Measurements from ENCODE around the gene NAA15. TPM values are rescaled to one million over a fixed set of nuclear protein-coding genes. Genes with fewer than 3 reads are reported as not detected.
A peak's percentile ranks its signal among the peaks of the same experiment; 100 is the strongest.

The NAA15 gene
- total RNA-seq, 1 donor, result 46.5 TPM

DNA sequence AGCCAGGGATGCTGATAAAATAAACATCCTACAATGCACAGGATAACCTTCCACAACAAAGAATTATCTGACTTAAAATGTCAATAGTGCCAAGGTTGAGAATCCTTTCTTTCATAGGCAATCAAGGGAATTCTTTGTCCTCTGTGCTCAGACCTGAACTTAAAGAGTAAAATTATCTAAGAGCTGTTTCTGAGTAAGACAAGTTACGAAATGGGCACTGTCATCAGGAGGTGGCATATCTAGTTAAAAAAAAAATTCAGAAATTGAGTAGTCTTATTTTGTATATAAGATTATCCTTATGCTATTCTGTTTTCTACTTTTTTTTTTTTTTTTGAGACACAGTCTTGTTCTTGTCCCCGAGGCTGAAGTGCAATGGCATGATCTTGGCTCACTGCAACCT lies 149.3 kb downstream of the NAA15 start:
- no peak overlapping the region for H3K4me3 ChIP-seq (ENCODE audit: low read depth, low read length)
- no peak for DNase-seq (ENCODE audit: low read depth)
- TF ChIP-seq, protein P1, sequence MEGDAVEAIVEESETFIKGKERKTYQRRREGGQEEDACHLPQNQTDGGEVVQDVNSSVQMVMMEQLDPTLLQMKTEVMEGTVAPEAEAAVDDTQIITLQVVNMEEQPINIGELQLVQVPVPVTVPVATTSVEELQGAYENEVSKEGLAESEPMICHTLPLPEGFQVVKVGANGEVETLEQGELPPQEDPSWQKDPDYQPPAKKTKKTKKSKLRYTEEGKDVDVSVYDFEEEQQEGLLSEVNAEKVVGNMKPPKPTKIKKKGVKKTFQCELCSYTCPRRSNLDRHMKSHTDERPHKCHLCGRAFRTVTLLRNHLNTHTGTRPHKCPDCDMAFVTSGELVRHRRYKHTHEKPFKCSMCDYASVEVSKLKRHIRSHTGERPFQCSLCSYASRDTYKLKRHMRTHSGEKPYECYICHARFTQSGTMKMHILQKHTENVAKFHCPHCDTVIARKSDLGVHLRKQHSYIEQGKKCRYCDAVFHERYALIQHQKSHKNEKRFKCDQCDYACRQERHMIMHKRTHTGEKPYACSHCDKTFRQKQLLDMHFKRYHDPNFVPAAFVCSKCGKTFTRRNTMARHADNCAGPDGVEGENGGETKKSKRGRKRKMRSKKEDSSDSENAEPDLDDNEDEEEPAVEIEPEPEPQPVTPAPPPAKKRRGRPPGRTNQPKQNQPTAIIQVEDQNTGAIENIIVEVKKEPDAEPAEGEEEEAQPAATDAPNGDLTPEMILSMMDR (IDR thresholded peaks at IDR 0.05; ENCODE audit: insufficient read depth, low read length), result no peak

DNA sequence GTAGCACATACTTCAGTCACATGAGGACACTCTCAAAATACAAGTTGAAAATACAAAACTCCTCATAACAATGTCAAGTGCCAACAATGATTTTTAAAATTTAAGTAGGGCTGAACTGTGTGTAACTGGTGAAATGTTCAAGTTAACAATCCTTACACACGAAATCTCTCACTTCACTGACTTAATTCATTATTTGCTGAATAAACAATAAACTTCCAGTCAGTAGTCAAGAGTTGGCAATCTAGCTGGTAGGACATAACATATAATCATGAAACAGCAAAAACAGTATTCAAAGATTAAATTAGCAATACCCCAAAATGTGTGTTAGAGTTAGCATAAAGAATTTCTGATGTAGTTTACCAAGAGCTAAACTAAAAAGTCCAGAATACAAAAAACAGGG lies 150.7 kb downstream of the NAA15 start:
- TF ChIP-seq, protein P1 (IDR thresholded peaks at IDR 0.05; ENCODE audit: insufficient read depth, low read length), result no peak
- peak overlapping the region; percentile 100 for H3K4me3 ChIP-seq (ENCODE audit: low read depth, low read length)
- DNase-seq (ENCODE audit: low read depth), result no peak

DNA sequence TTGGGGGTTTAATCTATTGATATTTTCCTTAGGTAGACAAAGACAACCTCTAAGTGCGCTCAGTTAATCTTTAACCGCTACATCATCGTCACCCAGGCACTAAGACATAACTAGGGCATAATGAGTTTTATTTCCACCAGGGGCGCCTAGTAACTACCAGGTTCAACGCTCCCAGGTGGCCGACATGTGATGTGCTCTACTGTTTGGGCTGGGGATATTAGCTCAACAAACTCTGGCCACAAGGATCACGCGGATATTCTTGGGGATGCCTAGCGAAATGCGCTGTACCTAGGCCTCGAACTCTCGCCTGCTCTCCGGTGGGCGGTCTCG lies 151.7 kb downstream of the NAA15 start:
- TF ChIP-seq, protein P1 (IDR thresholded peaks at IDR 0.05; ENCODE audit: insufficient read depth, low read length), result peak; percentile 46
- H3K4me3 ChIP-seq (ENCODE audit: low read depth, low read length), result peak overlapping the region; percentile 100
- no peak for DNase-seq (ENCODE audit: low read depth)

DNA sequence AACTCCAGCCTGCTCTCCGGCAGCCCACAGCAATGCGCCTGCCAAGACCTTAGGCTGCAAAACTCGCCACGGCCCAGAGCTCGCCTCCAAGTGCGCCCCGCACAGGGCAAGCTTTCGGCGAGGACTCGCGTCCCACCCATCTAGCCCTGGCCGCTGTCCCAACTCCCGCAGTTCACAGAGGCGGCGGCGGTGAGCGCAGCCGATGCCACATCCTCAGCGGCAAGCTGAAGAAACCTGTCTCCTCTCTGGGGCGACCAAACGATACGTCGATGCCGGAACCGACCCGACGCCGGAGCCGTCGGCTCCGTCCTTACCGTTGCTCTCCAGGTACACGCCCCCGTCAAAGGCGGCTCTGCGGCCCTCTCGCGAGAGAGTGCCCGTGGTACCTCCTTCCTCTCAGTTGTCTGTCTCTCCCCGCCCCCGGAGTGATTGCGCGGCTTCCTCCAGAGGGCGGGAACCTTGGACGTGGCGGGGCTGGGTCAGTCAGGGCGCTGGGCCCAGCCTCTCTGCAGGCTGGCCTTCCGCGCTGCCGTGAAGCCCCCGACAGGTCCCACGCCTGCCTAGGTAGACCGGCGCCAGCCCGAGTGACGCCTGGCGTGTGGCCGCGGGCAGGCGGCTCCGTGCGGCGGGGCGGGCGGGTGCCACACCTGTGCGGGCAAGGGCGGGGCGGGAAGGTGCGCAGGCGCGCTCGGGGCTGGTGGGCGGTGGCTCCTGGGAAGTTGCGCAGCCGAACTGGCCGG lies 152.2 kb downstream of the NAA15 start:
- DNase-seq (ENCODE audit: low read depth), result peak; percentile 97
- TF ChIP-seq, protein P1 (IDR thresholded peaks at IDR 0.05; ENCODE audit: insufficient read depth, low read length), result no peak
- peak overlapping the region; percentile 100 for H3K4me3 ChIP-seq (ENCODE audit: low read depth, low read length)

DNA sequence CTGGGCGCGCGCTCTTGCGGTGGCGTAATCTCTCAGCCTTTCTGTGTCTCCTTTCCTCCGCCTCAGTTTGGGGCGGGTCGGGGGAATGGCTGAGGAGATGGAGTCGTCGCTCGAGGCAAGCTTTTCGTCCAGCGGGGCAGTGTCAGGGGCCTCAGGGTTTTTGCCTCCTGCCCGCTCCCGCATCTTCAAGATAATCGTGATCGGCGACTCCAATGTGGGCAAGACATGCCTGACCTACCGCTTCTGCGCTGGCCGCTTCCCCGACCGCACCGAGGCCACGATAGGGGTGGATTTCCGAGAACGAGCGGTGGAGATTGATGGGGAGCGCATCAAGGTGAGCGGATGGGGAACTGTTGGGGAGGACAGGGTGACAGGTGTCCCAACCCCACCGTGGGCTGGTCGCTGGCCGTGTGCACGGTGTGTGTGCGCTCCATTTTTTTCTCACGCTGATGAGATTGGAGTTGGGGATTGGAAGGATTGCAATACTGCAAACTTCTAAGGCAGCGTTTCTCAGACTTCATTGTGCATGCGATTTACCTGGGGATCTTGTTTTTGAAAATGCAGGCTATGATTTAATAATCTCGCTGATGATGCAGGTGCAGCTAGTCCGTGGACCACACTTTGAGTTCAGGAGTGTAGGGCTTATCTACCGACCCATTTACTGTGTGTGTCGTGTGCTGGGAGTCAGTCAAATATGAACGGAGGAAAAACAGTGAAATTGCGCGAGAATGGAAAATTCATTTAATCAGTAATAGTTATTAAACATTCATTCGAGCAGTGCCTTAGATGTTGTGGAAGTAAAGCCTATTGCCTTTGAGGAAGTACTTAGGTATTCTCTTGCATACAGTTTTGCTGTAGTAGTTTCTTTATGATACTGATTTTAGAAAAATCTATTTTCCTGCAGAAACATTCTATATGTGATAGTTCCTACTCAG lies 153.1 kb downstream of the NAA15 start, which contains the start of gene RAB33B:
TSS of gene RAB33B (plus strand) at position 11 of the 935 bp plus-strand sequence. CDS start at position 86, 75 bp downstream.
- DNase-seq (ENCODE audit: low read depth), result peak; percentile 89
- H3K4me3 ChIP-seq (ENCODE audit: low read depth, low read length), result peak within 1 kb of the TSS; percentile 100
- TF ChIP-seq, protein P1 (IDR thresholded peaks at IDR 0.05; ENCODE audit: insufficient read depth, low read length), result no peak

DNA sequence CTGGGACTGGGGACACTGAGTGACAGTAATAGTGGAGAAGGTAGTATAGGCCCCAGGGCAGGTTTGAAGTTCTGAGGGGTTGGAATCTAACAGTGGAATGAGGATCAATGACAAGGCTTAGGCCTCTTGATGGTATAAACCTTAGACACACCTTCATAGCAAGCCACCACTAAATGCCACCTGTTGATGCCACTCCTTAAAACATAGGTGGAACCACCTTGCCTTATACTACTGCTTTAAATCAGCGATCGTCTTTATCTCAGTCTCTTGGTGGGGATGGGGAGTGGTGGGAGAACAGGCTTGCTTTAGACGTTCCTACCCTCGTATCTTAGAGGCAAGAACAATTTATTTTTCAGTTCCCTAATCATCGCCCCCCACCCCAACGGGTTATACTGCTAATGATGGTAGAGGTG lies 153.8 kb downstream of the NAA15 start:
- DNase-seq (ENCODE audit: low read depth), result no peak
- TF ChIP-seq, protein P1 (IDR thresholded peaks at IDR 0.05; ENCODE audit: insufficient read depth, low read length), result no peak

More for the DNA sequence above, 153.8 kb downstream of the NAA15 start:
- peak overlapping the region; percentile 100 for H3K4me3 ChIP-seq (ENCODE audit: low read depth, low read length)
